OCI-LY1 (cell line): ENCODE results near the gene CDH26.

Experiments
- CTCF ChIP-seq: fragments of 200-600 bp; sonication (generic), shearing (Covaris generic); IDR thresholded peaks from 2 replicates; pipeline ENCODE4 v1.5.1; 2017; ENCODE audit warnings: mild to moderate bottlenecking, antibody characterized with exemption, low read length, moderate library complexity, mixed read lengths
- EZH2 ChIP-seq: fragments of 200-600 bp; sonication (generic), shearing (Covaris generic); IDR thresholded peaks from 2 replicates; pipeline ENCODE4 v1.8.0; 2017; ENCODE audit warnings: borderline replicate concordance, mixed run types, mild to moderate bottlenecking, antibody characterized with exemption, low read length, moderate library complexity, mixed read lengths

- TF ChIP-seq EZH2 (no peak), CTCF (no peak)
These were observed 87.8 kb downstream of the CDH26 start for GRCh38 chr20:60046011-60046413.
